B cell (primary cell): ENCODE measurements around the gene DNAH8.

Experiments used
- EZH2 ChIP-seq: IDR thresholded peaks from 2 replicates; pipeline ENCODE4 v1.6.1; 2012; ENCODE audit warnings: borderline replicate concordance, low read depth, mild to moderate bottlenecking, moderate library complexity, low read length; ENCODE audit not compliant: insufficient read depth, poor library complexity, severe bottlenecking
- TF ChIP-seq, protein P1 (sequence below): fragments of 200-600 bp; IDR thresholded peaks from one replicate; pipeline ENCODE4 v1.8.0; 2022; ENCODE audit warnings: antibody characterized with exemption, mild to moderate bottlenecking

- TF ChIP-seq, protein P1, sequence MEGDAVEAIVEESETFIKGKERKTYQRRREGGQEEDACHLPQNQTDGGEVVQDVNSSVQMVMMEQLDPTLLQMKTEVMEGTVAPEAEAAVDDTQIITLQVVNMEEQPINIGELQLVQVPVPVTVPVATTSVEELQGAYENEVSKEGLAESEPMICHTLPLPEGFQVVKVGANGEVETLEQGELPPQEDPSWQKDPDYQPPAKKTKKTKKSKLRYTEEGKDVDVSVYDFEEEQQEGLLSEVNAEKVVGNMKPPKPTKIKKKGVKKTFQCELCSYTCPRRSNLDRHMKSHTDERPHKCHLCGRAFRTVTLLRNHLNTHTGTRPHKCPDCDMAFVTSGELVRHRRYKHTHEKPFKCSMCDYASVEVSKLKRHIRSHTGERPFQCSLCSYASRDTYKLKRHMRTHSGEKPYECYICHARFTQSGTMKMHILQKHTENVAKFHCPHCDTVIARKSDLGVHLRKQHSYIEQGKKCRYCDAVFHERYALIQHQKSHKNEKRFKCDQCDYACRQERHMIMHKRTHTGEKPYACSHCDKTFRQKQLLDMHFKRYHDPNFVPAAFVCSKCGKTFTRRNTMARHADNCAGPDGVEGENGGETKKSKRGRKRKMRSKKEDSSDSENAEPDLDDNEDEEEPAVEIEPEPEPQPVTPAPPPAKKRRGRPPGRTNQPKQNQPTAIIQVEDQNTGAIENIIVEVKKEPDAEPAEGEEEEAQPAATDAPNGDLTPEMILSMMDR: no peak
- TF ChIP-seq EZH2: no peak
These were observed 71.4 kb downstream of the DNAH8 start for GRCh38 chr6:38786486-38786885.
